WERI-Rb-1 (cell line): Measurements from ENCODE around the gene PDHX.
"Not testable (repeated sequence)": the region's sequence is repeated elsewhere in the genome, so short reads cannot be mapped to it uniquely, and the experiment has no call there.

ENCODE experiments used
- DNase-seq: peaks from one replicate; pipeline ENCODE4 v3.0.0-alpha.2; 2020
- H3K27ac ChIP-seq: fragments of 250-450 bp; sonication (Bioruptor Pico); 2 replicates; pipeline ENCODE4 v1.5.1; 2020; ENCODE audit warnings: mild to moderate bottlenecking, moderate library complexity
- H3K27me3 ChIP-seq: fragments of 250-450 bp; sonication (Bioruptor Pico); 2 replicates; pipeline ENCODE4 v1.5.1; 2021; ENCODE audit warnings: mild to moderate bottlenecking, low read depth, moderate library complexity; ENCODE audit not compliant: insufficient read depth, severe bottlenecking
- H3K36me3 ChIP-seq: fragments of 250-450 bp; sonication (Bioruptor Pico); 2 replicates; pipeline ENCODE4 v1.5.1; 2020; ENCODE audit warnings: mild to moderate bottlenecking, moderate library complexity
- H3K4me3 ChIP-seq: 2 replicates; pipeline ENCODE4 v1.5.1; 2011; ENCODE audit warnings: low read depth, mild to moderate bottlenecking, control low read depth, low read length
- H3K9me3 ChIP-seq: fragments of 250-450 bp; sonication (Bioruptor Pico); 2 replicates; pipeline ENCODE4 v1.5.1; 2021; ENCODE audit warnings: mild to moderate bottlenecking, moderate library complexity; ENCODE audit not compliant: severe bottlenecking
- CTCF ChIP-seq: IDR thresholded peaks from 2 replicates; pipeline ENCODE4 v1.5.1; 2011; ENCODE audit warnings: low read depth, mild to moderate bottlenecking, control low read depth, inconsistent platforms, low read length

Gene PDHX

GRCh38 chr11:34905666-34906065 lies 10.8 kb upstream of the PDHX start:
- peaks cover 3% of the 10 kb centered on the region for H3K36me3 ChIP-seq
- no peak overlapping the region for H3K27ac ChIP-seq
- H3K4me3 ChIP-seq = no peak overlapping the region
- H3K9me3 ChIP-seq = peaks cover 13% of the 10 kb centered on the region
- no peak for DNase-seq
- H3K27me3 ChIP-seq = no peaks in the 10 kb centered on the region
- TF ChIP-seq CTCF = no peak

- TF ChIP-seq CTCF = no peak
- no peak overlapping the region for H3K27ac ChIP-seq
- DNase-seq = no peak
- no peak overlapping the region for H3K4me3 ChIP-seq
- peaks cover 2% of the 10 kb centered on the region for H3K9me3 ChIP-seq
- H3K36me3 ChIP-seq = peaks cover 2% of the 10 kb centered on the region
- no peaks in the 10 kb centered on the region for H3K27me3 ChIP-seq
Measured at GRCh38 chr11:34907934-34908593, 8.4 kb upstream of the PDHX start.

DNA sequence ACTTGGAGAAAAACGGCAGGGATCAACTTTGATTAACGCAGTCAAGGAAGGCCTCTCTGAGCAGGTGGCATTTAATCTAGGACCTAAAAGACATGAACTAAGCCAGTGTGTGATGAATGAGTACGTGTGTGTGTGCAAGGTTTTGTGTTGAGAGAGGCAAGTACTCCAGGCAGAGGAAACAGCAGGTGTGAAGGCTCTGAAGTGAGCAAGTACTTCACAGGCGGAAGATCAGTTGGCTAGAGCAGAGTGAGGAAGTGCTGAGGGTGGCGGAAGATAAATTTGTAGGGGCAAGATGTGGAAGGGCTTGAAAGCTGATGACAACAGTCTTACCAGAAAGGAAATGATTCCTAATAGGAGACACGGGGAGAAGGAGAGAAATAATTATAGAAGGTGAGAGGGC lies 7.0 kb upstream of the PDHX start:
- no peaks in the 10 kb centered on the region for H3K27me3 ChIP-seq
- peaks cover 16% of the 10 kb centered on the region for H3K36me3 ChIP-seq
- no peak overlapping the region for H3K27ac ChIP-seq
- no peak for DNase-seq
- TF ChIP-seq CTCF = no peak
- H3K9me3 ChIP-seq = no peaks in the 10 kb centered on the region
- no peak overlapping the region for H3K4me3 ChIP-seq

GRCh38 chr11:34909955-34910354 lies 6.5 kb upstream of the PDHX start:
- TF ChIP-seq CTCF = no peak
- no peak for DNase-seq
- Histone ChIP-seq H3K36me3 (peaks cover 17% of the 10 kb centered on the region), H3K27me3 (no peaks in the 10 kb centered on the region), H3K9me3 (no peaks in the 10 kb centered on the region), H3K4me3 (no peak overlapping the region), H3K27ac (no peak overlapping the region)

- no peaks in the 10 kb centered on the region for H3K9me3 ChIP-seq
- TF ChIP-seq CTCF = no peak
- H3K27me3 ChIP-seq = no peaks in the 10 kb centered on the region
- H3K27ac ChIP-seq = no peak overlapping the region
- peaks cover 18% of the 10 kb centered on the region for H3K36me3 ChIP-seq
- DNase-seq = no peak
- no peak overlapping the region for H3K4me3 ChIP-seq
Measured at GRCh38 chr11:34910817-34911216, 5.6 kb upstream of the PDHX start.

DNA sequence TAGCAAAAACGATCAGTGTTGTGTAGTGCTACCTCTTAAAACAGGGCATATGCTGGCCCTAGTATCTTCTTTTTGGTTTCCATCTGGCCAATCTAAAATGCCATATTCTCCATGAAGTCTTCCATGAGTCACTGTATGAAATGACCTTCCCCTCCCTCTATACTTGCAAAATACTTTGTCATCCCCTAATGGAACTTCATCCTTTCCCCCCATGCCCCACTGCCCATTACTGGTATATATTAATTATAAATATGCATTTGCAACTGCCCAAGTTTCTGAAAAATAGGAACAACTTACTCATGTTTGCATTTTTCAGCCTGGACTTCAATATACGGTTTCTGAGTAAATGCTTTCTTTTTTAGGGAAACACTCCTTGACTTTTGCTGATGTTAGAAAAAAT lies 4.7 kb upstream of the PDHX start:
- no peaks in the 10 kb centered on the region for H3K9me3 ChIP-seq
- no peak for TF ChIP-seq CTCF
- H3K36me3 ChIP-seq = peaks cover 21% of the 10 kb centered on the region
- no peak overlapping the region for H3K4me3 ChIP-seq
- H3K27ac ChIP-seq = no peak overlapping the region
- no peaks in the 10 kb centered on the region for H3K27me3 ChIP-seq
- no peak for DNase-seq

- not testable (repeated sequence) for H3K4me3 ChIP-seq, DNase-seq, H3K27ac ChIP-seq, H3K27me3 ChIP-seq, H3K9me3 ChIP-seq
- H3K36me3 ChIP-seq = peaks cover 21% of the 10 kb centered on the region
Measured at GRCh38 chr11:34913556-34913955, 2.9 kb upstream of the PDHX start.
